ENCODE data around the gene DCTN2. TPM values are rescaled to one million over a fixed set of nuclear protein-coding genes. Genes with fewer than 3 reads are reported as not detected.

Gene DCTN2
- total RNA-seq, result 100 to 1,000 TPM; 138 to 140 (median 140) TPM
- long read RNA-seq, donor 1, transcript DCTN2-209 (14 exons, 2,061 nt), result major isoform, 274 of 381 reads
- long read RNA-seq, donor 1, partial matches to known transcripts, result 9 of 381 reads
- long read RNA-seq, donor 1, other reads (novel, unspliced or antisense), result 98 of 381 reads
- long read RNA-seq, donor 2, transcript DCTN2-209 (14 exons, 2,061 nt), result major isoform, 179 of 238 reads
- long read RNA-seq, donor 2, partial matches to known transcripts, result 14 of 238 reads
- long read RNA-seq, donor 2, other reads (novel, unspliced or antisense), result 43 of 238 reads

GRCh38 chr12:57546438-57547287 lies at the start of gene DCTN2:
DCTN2 (minus strand) TSS chr12:57547192; CDS start chr12:57547063, 129 bp downstream.
- ATAC-seq (peak; percentile 96), DNase-seq (peak; percentile 95 to 97 (median 97))
- peak within 1 kb of the TSS; percentile 81 for H3K4me3 ChIP-seq
- TF ChIP-seq, protein P1, sequence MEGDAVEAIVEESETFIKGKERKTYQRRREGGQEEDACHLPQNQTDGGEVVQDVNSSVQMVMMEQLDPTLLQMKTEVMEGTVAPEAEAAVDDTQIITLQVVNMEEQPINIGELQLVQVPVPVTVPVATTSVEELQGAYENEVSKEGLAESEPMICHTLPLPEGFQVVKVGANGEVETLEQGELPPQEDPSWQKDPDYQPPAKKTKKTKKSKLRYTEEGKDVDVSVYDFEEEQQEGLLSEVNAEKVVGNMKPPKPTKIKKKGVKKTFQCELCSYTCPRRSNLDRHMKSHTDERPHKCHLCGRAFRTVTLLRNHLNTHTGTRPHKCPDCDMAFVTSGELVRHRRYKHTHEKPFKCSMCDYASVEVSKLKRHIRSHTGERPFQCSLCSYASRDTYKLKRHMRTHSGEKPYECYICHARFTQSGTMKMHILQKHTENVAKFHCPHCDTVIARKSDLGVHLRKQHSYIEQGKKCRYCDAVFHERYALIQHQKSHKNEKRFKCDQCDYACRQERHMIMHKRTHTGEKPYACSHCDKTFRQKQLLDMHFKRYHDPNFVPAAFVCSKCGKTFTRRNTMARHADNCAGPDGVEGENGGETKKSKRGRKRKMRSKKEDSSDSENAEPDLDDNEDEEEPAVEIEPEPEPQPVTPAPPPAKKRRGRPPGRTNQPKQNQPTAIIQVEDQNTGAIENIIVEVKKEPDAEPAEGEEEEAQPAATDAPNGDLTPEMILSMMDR (IDR thresholded peaks at IDR 0.05), result no peak
- H3K36me3 ChIP-seq (ENCODE audit: low read depth), result peaks cover 3% of the 10 kb centered on the region
- H3K9me3 ChIP-seq, result no peaks in the 10 kb centered on the region
- intact Hi-C loops (cut with DNase I, micrococcal nuclease), result no loop called here
- peaks cover 16% of the 10 kb centered on the region for H3K4me1 ChIP-seq (ENCODE audit: low read depth)

GRCh38 chr12:57593187-57593586 lies 46.2 kb upstream of the DCTN2 start:
- Histone ChIP-seq H3K4me1 (ENCODE audit: low read depth) (peaks cover 6% of the 10 kb centered on the region), H3K9me3 (no peaks in the 10 kb centered on the region), H3K36me3 (ENCODE audit: low read depth) (no peaks in the 10 kb centered on the region), H3K4me3 (no peak overlapping the region)
- intact Hi-C loops (cut with DNase I, micrococcal nuclease), result no loop called here
- DNase-seq, result no peak
- ATAC-seq, result no peak
- TF ChIP-seq, protein P1 (IDR thresholded peaks at IDR 0.05), result no peak

- no peaks in the 10 kb centered on the region for H3K9me3 ChIP-seq
- TF ChIP-seq, protein P1 (IDR thresholded peaks at IDR 0.05), result no peak
- ATAC-seq, result no peak
- H3K36me3 ChIP-seq (ENCODE audit: low read depth), result no peaks in the 10 kb centered on the region
- intact Hi-C loops (cut with DNase I, micrococcal nuclease), result no loop called here
- H3K4me3 ChIP-seq, result no peak overlapping the region
- peaks cover 6% of the 10 kb centered on the region for H3K4me1 ChIP-seq (ENCODE audit: low read depth)
- DNase-seq, result no peak
Observed at GRCh38 chr12:57592551-57593165, 45.7 kb upstream of the DCTN2 start.

GRCh38 chr12:57591782-57592325 lies 44.9 kb upstream of the DCTN2 start:
- DNase-seq (no peak), ATAC-seq (no peak)
- intact Hi-C loops (cut with DNase I, micrococcal nuclease), result no loop called here
- TF ChIP-seq, protein P1 (IDR thresholded peaks at IDR 0.05), result no peak
- H3K4me3 ChIP-seq, result peak overlapping the region; percentile 69
- H3K36me3 ChIP-seq (ENCODE audit: low read depth), result no peaks in the 10 kb centered on the region
- no peaks in the 10 kb centered on the region for H3K9me3 ChIP-seq
- peaks cover 6% of the 10 kb centered on the region for H3K4me1 ChIP-seq (ENCODE audit: low read depth)

Data from mucosa of descending colon (tissue), 3 donors.